SU-DHL-6 (cell line): Measurements from ENCODE around the gene SLC25A29.

Experiments used
- H2AFZ ChIP-seq: fragments of 200-600 bp; sonication (generic); 2 replicates; pipeline ENCODE4 v1.6.1; 2014; ENCODE audit warnings: low read depth, mild to moderate bottlenecking, moderate library complexity, mixed read lengths, antibody characterized with exemption, low read length; ENCODE audit not compliant: severe bottlenecking
- H3F3A ChIP-seq: fragments of 200-600 bp; shearing (Covaris generic); 2 replicates; pipeline ENCODE4 v1.6.0; 2016; ENCODE audit warnings: antibody characterized with exemption, mild to moderate bottlenecking; ENCODE audit not compliant: insufficient read depth
- H3K27ac ChIP-seq: fragments of 200-600 bp; sonication (generic); 2 replicates; pipeline ENCODE4 v1.5.1; 2016; ENCODE audit warnings: low read depth, mild to moderate bottlenecking, low read length, moderate library complexity, mixed read lengths
- H3K27me3 ChIP-seq: fragments of 200-600 bp; sonication (generic), shearing (Covaris generic); 2 replicates; pipeline ENCODE4 v1.6.0; 2014; ENCODE audit warnings: mild to moderate bottlenecking, low read length
- H3K36me3 ChIP-seq: fragments of 200-600 bp; sonication (generic); 2 replicates; pipeline ENCODE4 v1.6.1; 2014; ENCODE audit warnings: mild to moderate bottlenecking, low read length, mixed read lengths
- H3K4me2 ChIP-seq: fragments of 300-600, 200-600 bp; shearing (Covaris generic), sonication (generic); 2 replicates; pipeline ENCODE4 v1.6.0; 2014; ENCODE audit warnings: low read length, low read depth, mild to moderate bottlenecking; ENCODE audit not compliant: poor library complexity, severe bottlenecking
- H3K4me3 ChIP-seq: fragments of 200-600 bp; sonication (generic); 2 replicates; pipeline ENCODE4 v1.5.1; 2014; ENCODE audit warnings: antibody characterized with exemption, low read length, mild to moderate bottlenecking, mixed read lengths; ENCODE audit not compliant: insufficient read depth, poor library complexity, severe bottlenecking
- H3K79me2 ChIP-seq: fragments of 200-600 bp; sonication (generic); 2 replicates; pipeline ENCODE4 v1.6.1; 2014; ENCODE audit warnings: mild to moderate bottlenecking, low read length, moderate library complexity; ENCODE audit not compliant: insufficient read depth
- H3K9ac ChIP-seq: fragments of 200-600 bp; sonication (generic); 2 replicates; pipeline ENCODE4 v1.7.0; 2014; ENCODE audit warnings: mild to moderate bottlenecking, low read length
- H3K9me2 ChIP-seq: fragments of 200-600 bp; sonication (generic); replicated peaks from 2 replicates; pipeline ENCODE4 v1.6.1; 2014; ENCODE audit warnings: low read length; ENCODE audit not compliant: insufficient read depth
- H3K9me3 ChIP-seq: fragments of 200-600 bp; sonication (generic); 2 replicates; pipeline ENCODE4 v1.6.1; 2014; ENCODE audit warnings: low read length, mixed read lengths; ENCODE audit not compliant: insufficient read depth
- H4K20me1 ChIP-seq: fragments of 200-600 bp; sonication (generic); 2 replicates; pipeline ENCODE4 v1.6.1; 2014; ENCODE audit warnings: low read depth, mild to moderate bottlenecking, antibody characterized with exemption, low read length, moderate library complexity, mixed read lengths
- CTCF ChIP-seq: fragments of 200-600 bp; sonication (generic); IDR thresholded peaks from one replicate; pipeline ENCODE4 v1.5.1; 2017; ENCODE audit warnings: antibody characterized with exemption, mild to moderate bottlenecking, low read length, moderate library complexity; ENCODE audit not compliant: insufficient read depth, poor library complexity, severe bottlenecking
- EZH2phosphoT487 ChIP-seq: fragments of 200-600 bp; sonication (generic), shearing (Covaris generic); conservative IDR thresholded peaks from 2 replicates; pipeline ENCODE4 v1.6.1; 2018; ENCODE audit warnings: mild to moderate bottlenecking, antibody characterized with exemption, low read length, moderate library complexity, mixed read lengths

Gene SLC25A29

DNA sequence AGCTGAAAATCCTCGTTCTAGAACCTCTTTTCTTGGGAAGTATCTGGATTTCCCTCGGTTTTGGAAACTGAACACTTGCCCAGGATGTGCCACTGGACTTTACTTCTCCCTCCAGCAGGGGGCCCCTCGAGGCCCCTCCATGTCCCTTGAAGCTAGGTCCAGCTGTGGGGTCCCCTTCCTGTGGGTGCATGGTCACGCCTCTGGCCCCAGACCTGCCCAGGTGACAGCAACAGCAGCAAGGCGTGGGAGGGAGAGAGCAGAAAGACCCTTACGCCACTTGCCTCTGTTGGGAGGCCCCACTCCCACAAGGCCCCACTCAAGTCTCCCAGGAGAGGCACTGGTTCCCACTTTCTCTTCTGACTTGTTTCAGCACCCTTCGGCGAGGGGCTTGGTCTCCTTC lies 3.1 kb downstream of the SLC25A29 start:
- Histone ChIP-seq H3K36me3 (no peaks in the 10 kb centered on the region), H3K9me2 (no peaks in the 10 kb centered on the region), H3K27ac (no peak overlapping the region), H3K79me2 (no peaks in the 10 kb centered on the region), H3K9me3 (no peaks in the 10 kb centered on the region), H3K9ac (no peak overlapping the region), H3K4me3 (no peak overlapping the region), H3F3A (no peaks in the 10 kb centered on the region), H3K4me2 (no peak overlapping the region), H3K27me3 (no peaks in the 10 kb centered on the region), H2AFZ (no peak overlapping the region), H4K20me1 (no peaks in the 10 kb centered on the region)
- peak; percentile 64 for TF ChIP-seq CTCF
- no peak for TF ChIP-seq EZH2phosphoT487

DNA sequence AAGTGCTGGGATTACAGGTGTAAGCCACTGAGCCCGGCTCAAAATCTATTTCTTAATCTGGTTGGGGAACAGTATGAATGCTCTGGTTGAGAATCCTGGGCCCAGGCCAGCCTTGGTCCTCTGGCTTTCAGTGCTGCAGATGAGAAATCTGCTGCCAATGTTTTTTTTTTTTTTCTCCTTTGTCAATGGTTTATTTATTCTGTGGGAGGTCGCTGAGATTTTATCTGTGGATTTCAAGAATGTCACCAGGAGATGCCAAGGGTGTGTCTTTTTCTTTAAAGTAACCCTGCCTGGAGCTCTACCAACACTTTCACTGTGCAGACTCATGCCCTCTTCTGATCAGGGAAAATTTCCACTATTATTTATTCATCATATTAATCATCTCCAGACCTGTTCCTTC lies 3.6 kb downstream of the SLC25A29 start:
- Histone ChIP-seq H3K4me3 (no peak overlapping the region), H3K27me3 (no peaks in the 10 kb centered on the region), H2AFZ (no peak overlapping the region), H3K36me3 (no peaks in the 10 kb centered on the region), H3F3A (no peaks in the 10 kb centered on the region), H3K9ac (no peak overlapping the region), H3K9me3 (no peaks in the 10 kb centered on the region), H3K79me2 (no peaks in the 10 kb centered on the region), H3K27ac (no peak overlapping the region), H3K4me2 (no peak overlapping the region), H4K20me1 (no peaks in the 10 kb centered on the region; the same call in 1 of the 2 replicates), H3K9me2 (no peaks in the 10 kb centered on the region)
- no peak for TF ChIP-seq CTCF
- TF ChIP-seq EZH2phosphoT487, result no peak

- Histone ChIP-seq H3K36me3 (no peaks in the 10 kb centered on the region), H4K20me1 (no peaks in the 10 kb centered on the region; the same call in 1 of the 2 replicates), H2AFZ (no peak overlapping the region), H3F3A (no peaks in the 10 kb centered on the region), H3K4me3 (no peak overlapping the region), H3K9me3 (no peaks in the 10 kb centered on the region), H3K27ac (no peak overlapping the region), H3K4me2 (no peak overlapping the region), H3K9ac (no peak overlapping the region), H3K79me2 (no peaks in the 10 kb centered on the region), H3K9me2 (no peaks in the 10 kb centered on the region), H3K27me3 (no peaks in the 10 kb centered on the region)
- no peak for TF ChIP-seq CTCF
- no peak for TF ChIP-seq EZH2phosphoT487
Observed at GRCh38 chr14:100299238-100299560, 7.0 kb downstream of the SLC25A29 start.
